ENCODE results near the gene VCAN.

VCAN gene

GRCh38 chr5:83467371-83468035 is 4.0 kb upstream of the VCAN start:
- in situ Hi-C loops (cut with HindIII; ENCODE audit: low sequenced_read_pairs): no loop called here

- in situ Hi-C loops (cut with HindIII; ENCODE audit: low sequenced_read_pairs): no loop called here
Observed at GRCh38 chr5:83469075-83469474, 2.5 kb upstream of the VCAN start.

- in situ Hi-C loops (cut with HindIII; ENCODE audit: low sequenced_read_pairs): no loop called here
Observed at GRCh38 chr5:83470526-83471404, 779 bp upstream of the VCAN start.

- in situ Hi-C loops (cut with HindIII; ENCODE audit: low sequenced_read_pairs): no loop called here
Observed at GRCh38 chr5:83472213-83472507, 616 bp downstream of the VCAN start.

GRCh38 chr5:83472508-83473345 is 1.2 kb downstream of the VCAN start:
- in situ Hi-C loops (cut with HindIII; ENCODE audit: low sequenced_read_pairs): no loop called here

GRCh38 chr5:83473346-83474160 is 2.0 kb downstream of the VCAN start:
- in situ Hi-C loops (cut with HindIII; ENCODE audit: low sequenced_read_pairs): no loop called here

GRCh38 chr5:83474161-83474796 is 2.7 kb downstream of the VCAN start:
- in situ Hi-C loops (cut with HindIII; ENCODE audit: low sequenced_read_pairs): no loop called here

- in situ Hi-C loops (cut with HindIII; ENCODE audit: low sequenced_read_pairs): no loop called here
Observed at GRCh38 chr5:83474991-83475390, 3.4 kb downstream of the VCAN start.

GRCh38 chr5:83475391-83475863 is 3.9 kb downstream of the VCAN start:
- in situ Hi-C loops (cut with HindIII; ENCODE audit: low sequenced_read_pairs): no loop called here

- in situ Hi-C loops (cut with HindIII; ENCODE audit: low sequenced_read_pairs): no loop called here
Observed at GRCh38 chr5:83475935-83476814, 4.6 kb downstream of the VCAN start.

- in situ Hi-C loops (cut with HindIII; ENCODE audit: low sequenced_read_pairs): no loop called here
Observed at GRCh38 chr5:83482961-83483360, 11.4 kb downstream of the VCAN start.

- in situ Hi-C loops (cut with HindIII; ENCODE audit: low sequenced_read_pairs): no loop called here
Observed at GRCh38 chr5:83484294-83484693, 12.8 kb downstream of the VCAN start.

- in situ Hi-C loops (cut with HindIII; ENCODE audit: low sequenced_read_pairs): no loop called here
Observed at GRCh38 chr5:83485842-83486241, 14.3 kb downstream of the VCAN start.

GRCh38 chr5:83487155-83487554 is 15.6 kb downstream of the VCAN start:
- in situ Hi-C loops (cut with HindIII; ENCODE audit: low sequenced_read_pairs): no loop called here

- in situ Hi-C loops (cut with HindIII; ENCODE audit: low sequenced_read_pairs): no loop called here
Observed at GRCh38 chr5:83488271-83488670, 16.7 kb downstream of the VCAN start.

- in situ Hi-C loops (cut with HindIII; ENCODE audit: low sequenced_read_pairs): no loop called here
Observed at GRCh38 chr5:83488821-83489220, 17.3 kb downstream of the VCAN start.

GRCh38 chr5:83490203-83490602 is 18.7 kb downstream of the VCAN start:
- in situ Hi-C loops (cut with HindIII; ENCODE audit: low sequenced_read_pairs): no loop called here

- in situ Hi-C loops (cut with HindIII; ENCODE audit: low sequenced_read_pairs): no loop called here
Observed at GRCh38 chr5:83492331-83492730, 20.8 kb downstream of the VCAN start.

GRCh38 chr5:83493644-83494043 is 22.1 kb downstream of the VCAN start:
- in situ Hi-C loops (cut with HindIII; ENCODE audit: low sequenced_read_pairs): no loop called here

All from endothelial cell of hepatic sinusoid (primary cell).